Neural cell (in vitro differentiated cells): ENCODE measurements around the gene FASTKD2. TPM values are rescaled to one million over a fixed set of nuclear protein-coding genes. Genes with fewer than 3 reads are reported as not detected.

Source experiments
- H2AFZ ChIP-seq: fragments of 200-600, 300-800 bp; sonication (generic), shearing (Covaris generic); 2 replicates; pipeline ENCODE4 v1.6.0; 2014; ENCODE audit warnings: low read depth, mild to moderate bottlenecking, antibody characterized with exemption, low read length, moderate library complexity
- H3F3A ChIP-seq: fragments of 200-600 bp; shearing (Covaris generic); 2 replicates; pipeline ENCODE4 v1.6.1; 2016; ENCODE audit warnings: mild to moderate bottlenecking, moderate library complexity, mixed read lengths, antibody characterized with exemption, low read length; ENCODE audit not compliant: insufficient read depth, poor library complexity, severe bottlenecking
- H3K27ac ChIP-seq: fragments of 200-600, 300-800 bp; sonication (generic), shearing (Covaris generic); 2 replicates; pipeline ENCODE4 v1.5.1; 2014; ENCODE audit warnings: mild to moderate bottlenecking, low read length, moderate library complexity
- H3K27me3 ChIP-seq: fragments of 300-800, 200-600 bp; sonication (generic), shearing (Covaris generic); 2 replicates; pipeline ENCODE4 v1.6.0; 2014; ENCODE audit warnings: mild to moderate bottlenecking, low read depth, low read length, moderate library complexity; ENCODE audit not compliant: insufficient read depth
- H3K36me3 ChIP-seq: fragments of 300-800, 200-600 bp; sonication (generic), shearing (Covaris generic); 2 replicates; pipeline ENCODE4 v1.5.1; 2014; ENCODE audit warnings: mild to moderate bottlenecking, antibody characterized with exemption, low read length, moderate library complexity; ENCODE audit not compliant: insufficient read depth
- H3K4me2 ChIP-seq: fragments of 300-800, 200-600 bp; sonication (generic), shearing (Covaris generic); 2 replicates; pipeline ENCODE4 v1.6.0; 2014; ENCODE audit warnings: mild to moderate bottlenecking, low read length
- H3K4me3 ChIP-seq: fragments of 300-800, 200-600 bp; sonication (generic), shearing (Covaris generic); 2 replicates; pipeline ENCODE4 v1.5.1; 2014; ENCODE audit warnings: mild to moderate bottlenecking, low read length, moderate library complexity
- H3K79me2 ChIP-seq: fragments of 200-600 bp; shearing (Covaris generic); replicated peaks from 2 replicates; pipeline ENCODE4 v1.6.0; 2014; ENCODE audit warnings: mild to moderate bottlenecking, low read length, moderate library complexity; ENCODE audit not compliant: insufficient read depth
- H3K9ac ChIP-seq: fragments of 300-800, 200-600 bp; sonication (generic), shearing (Covaris generic); 2 replicates; pipeline ENCODE4 v1.6.1; 2016; ENCODE audit warnings: mild to moderate bottlenecking, low read length, mixed read lengths
- H3K9me2 ChIP-seq: fragments of 200-600 bp; shearing (Covaris generic); 2 replicates; pipeline ENCODE4 v1.6.1; 2016; ENCODE audit warnings: mild to moderate bottlenecking, low read length, mixed read lengths; ENCODE audit not compliant: insufficient read depth
- H3K9me3 ChIP-seq: fragments of 200-600, 300-800 bp; sonication (generic), shearing (Covaris generic); 2 replicates; pipeline ENCODE4 v1.6.1; 2016; ENCODE audit warnings: mild to moderate bottlenecking, mixed run types, low read length, moderate library complexity, mixed read lengths
- H4K20me1 ChIP-seq: fragments of 200-600 bp; shearing (Covaris generic); 2 replicates; pipeline ENCODE4 v1.6.1; 2016; ENCODE audit warnings: mild to moderate bottlenecking, mixed run types; ENCODE audit not compliant: insufficient read depth
- EP300 ChIP-seq: fragments of 450-650 bp; conservative IDR thresholded peaks from 2 replicates; pipeline ENCODE4 v1.6.1; 2014; ENCODE audit warnings: antibody characterized with exemption, mild to moderate bottlenecking, moderate library complexity; ENCODE audit not compliant: poor library complexity, severe bottlenecking
- EZH2 ChIP-seq: fragments of 200-600, 300-800 bp; shearing (Covaris generic), sonication (generic); IDR thresholded peaks from 2 replicates; pipeline ENCODE4 v1.6.1; 2014; ENCODE audit warnings: antibody characterized with exemption, low read length, borderline replicate concordance, mild to moderate bottlenecking; ENCODE audit not compliant: insufficient read depth, poor library complexity, severe bottlenecking
- MXI1 ChIP-seq: fragments of 450-650 bp; conservative IDR thresholded peaks from 2 replicates; pipeline ENCODE4 v1.6.1; 2014; ENCODE audit warnings: antibody characterized with exemption, mild to moderate bottlenecking; ENCODE audit not compliant: poor library complexity, severe bottlenecking
- POLR2AphosphoS5 ChIP-seq: IDR thresholded peaks from 2 replicates; pipeline ENCODE4 v1.6.1; 2012
- RAD21 ChIP-seq: fragments of 450-650 bp; conservative IDR thresholded peaks from 2 replicates; pipeline ENCODE4 v1.6.1; 2014; ENCODE audit warnings: antibody characterized with exemption, mild to moderate bottlenecking, moderate library complexity
- SMC3 ChIP-seq: fragments of 450-650 bp; conservative IDR thresholded peaks from 2 replicates; pipeline ENCODE4 v1.6.1; 2014; ENCODE audit warnings: antibody characterized with exemption, mild to moderate bottlenecking, moderate library complexity; ENCODE audit not compliant: poor library complexity
- TAF1 ChIP-seq: IDR thresholded peaks from 2 replicates; pipeline ENCODE4 v1.6.1; 2012; ENCODE audit warnings: low read depth
- polyA plus RNA-seq: library from polyadenylated mRNA; depleted of rRNA; stranded (reverse); fragments of >200 nt; gene quantifications from 2 replicates; pipeline ENCODE4 v1.2.3, GENCODE V29; 2014
- TF ChIP-seq, protein P1 (sequence below): IDR thresholded peaks from 2 replicates; pipeline ENCODE4 v1.6.1; 2012; ENCODE audit warnings: borderline replicate concordance
- TF ChIP-seq, protein P2 (sequence below): fragments of 450-650 bp; IDR thresholded peaks from 2 replicates; pipeline ENCODE4 v1.5.1; 2014; ENCODE audit warnings: antibody characterized with exemption, mild to moderate bottlenecking, moderate library complexity; ENCODE audit not compliant: poor library complexity, severe bottlenecking

The FASTKD2 gene
- polyA plus RNA-seq, 1 donor from 2014 or later: 56.1 TPM

DNA sequence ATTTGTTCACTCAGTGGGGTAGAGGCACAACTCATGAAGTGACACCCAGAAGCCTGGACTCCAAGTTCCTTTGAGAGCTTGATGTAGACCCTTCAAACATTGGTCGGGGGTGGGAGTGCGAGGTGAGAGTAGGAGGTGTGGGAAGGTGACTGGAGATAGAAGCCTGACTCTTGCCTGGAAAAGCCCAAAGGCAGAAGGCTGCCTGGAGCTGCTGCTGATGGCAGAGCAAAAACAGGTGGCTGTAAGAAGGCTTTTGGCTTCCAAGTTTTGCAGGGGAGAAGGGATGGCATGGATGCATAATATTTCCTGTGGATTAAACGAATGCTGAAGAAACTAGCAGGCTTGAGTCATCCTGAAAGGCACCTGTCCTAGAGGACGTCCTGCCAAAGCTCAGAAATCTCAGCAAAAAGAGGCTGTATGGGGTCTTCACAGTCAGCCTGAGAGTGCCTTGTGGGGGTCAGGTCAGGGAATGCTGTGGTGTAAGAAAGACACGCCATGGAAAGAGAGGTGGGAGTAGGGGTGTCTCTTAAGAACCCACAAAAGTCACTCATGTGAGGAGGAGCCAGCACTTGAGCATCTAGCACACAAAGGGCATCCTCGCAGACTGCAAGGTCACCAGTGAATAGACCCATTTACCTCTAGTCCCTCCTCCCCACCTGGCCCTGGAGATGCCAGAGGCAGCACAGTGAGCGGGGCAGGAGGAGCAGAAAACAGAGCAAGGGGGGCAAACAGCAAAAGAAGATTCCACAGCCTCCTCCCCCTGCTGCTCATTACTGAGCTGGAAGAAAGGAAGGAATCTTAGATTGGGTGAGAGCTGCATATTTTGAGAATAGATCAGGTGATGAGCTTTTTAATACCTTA, 37.5 kb downstream of the FASTKD2 start:
- Histone ChIP-seq H3K9ac (no peak overlapping the region), H3F3A (no peaks in the 10 kb centered on the region), H3K9me2 (no peaks in the 10 kb centered on the region), H2AFZ (no peak overlapping the region), H3K4me3 (no peak overlapping the region), H3K4me2 (no peak overlapping the region), H3K27me3 (no peaks in the 10 kb centered on the region), H3K27ac (no peak overlapping the region), H3K9me3 (no peaks in the 10 kb centered on the region), H4K20me1 (no peaks in the 10 kb centered on the region), H3K36me3 (no peaks in the 10 kb centered on the region), H3K79me2 (no peaks in the 10 kb centered on the region)
- no peak for TF ChIP-seq EP300
- TF ChIP-seq MXI1: no peak
- TF ChIP-seq EZH2: no peak
- TF ChIP-seq, protein P1, sequence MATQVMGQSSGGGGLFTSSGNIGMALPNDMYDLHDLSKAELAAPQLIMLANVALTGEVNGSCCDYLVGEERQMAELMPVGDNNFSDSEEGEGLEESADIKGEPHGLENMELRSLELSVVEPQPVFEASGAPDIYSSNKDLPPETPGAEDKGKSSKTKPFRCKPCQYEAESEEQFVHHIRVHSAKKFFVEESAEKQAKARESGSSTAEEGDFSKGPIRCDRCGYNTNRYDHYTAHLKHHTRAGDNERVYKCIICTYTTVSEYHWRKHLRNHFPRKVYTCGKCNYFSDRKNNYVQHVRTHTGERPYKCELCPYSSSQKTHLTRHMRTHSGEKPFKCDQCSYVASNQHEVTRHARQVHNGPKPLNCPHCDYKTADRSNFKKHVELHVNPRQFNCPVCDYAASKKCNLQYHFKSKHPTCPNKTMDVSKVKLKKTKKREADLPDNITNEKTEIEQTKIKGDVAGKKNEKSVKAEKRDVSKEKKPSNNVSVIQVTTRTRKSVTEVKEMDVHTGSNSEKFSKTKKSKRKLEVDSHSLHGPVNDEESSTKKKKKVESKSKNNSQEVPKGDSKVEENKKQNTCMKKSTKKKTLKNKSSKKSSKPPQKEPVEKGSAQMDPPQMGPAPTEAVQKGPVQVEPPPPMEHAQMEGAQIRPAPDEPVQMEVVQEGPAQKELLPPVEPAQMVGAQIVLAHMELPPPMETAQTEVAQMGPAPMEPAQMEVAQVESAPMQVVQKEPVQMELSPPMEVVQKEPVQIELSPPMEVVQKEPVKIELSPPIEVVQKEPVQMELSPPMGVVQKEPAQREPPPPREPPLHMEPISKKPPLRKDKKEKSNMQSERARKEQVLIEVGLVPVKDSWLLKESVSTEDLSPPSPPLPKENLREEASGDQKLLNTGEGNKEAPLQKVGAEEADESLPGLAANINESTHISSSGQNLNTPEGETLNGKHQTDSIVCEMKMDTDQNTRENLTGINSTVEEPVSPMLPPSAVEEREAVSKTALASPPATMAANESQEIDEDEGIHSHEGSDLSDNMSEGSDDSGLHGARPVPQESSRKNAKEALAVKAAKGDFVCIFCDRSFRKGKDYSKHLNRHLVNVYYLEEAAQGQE: no peak
- TF ChIP-seq, protein P2, sequence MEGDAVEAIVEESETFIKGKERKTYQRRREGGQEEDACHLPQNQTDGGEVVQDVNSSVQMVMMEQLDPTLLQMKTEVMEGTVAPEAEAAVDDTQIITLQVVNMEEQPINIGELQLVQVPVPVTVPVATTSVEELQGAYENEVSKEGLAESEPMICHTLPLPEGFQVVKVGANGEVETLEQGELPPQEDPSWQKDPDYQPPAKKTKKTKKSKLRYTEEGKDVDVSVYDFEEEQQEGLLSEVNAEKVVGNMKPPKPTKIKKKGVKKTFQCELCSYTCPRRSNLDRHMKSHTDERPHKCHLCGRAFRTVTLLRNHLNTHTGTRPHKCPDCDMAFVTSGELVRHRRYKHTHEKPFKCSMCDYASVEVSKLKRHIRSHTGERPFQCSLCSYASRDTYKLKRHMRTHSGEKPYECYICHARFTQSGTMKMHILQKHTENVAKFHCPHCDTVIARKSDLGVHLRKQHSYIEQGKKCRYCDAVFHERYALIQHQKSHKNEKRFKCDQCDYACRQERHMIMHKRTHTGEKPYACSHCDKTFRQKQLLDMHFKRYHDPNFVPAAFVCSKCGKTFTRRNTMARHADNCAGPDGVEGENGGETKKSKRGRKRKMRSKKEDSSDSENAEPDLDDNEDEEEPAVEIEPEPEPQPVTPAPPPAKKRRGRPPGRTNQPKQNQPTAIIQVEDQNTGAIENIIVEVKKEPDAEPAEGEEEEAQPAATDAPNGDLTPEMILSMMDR: no peak
- TF ChIP-seq RAD21: no peak
- TF ChIP-seq SMC3: no peak
- TF ChIP-seq TAF1: no peak

DNA sequence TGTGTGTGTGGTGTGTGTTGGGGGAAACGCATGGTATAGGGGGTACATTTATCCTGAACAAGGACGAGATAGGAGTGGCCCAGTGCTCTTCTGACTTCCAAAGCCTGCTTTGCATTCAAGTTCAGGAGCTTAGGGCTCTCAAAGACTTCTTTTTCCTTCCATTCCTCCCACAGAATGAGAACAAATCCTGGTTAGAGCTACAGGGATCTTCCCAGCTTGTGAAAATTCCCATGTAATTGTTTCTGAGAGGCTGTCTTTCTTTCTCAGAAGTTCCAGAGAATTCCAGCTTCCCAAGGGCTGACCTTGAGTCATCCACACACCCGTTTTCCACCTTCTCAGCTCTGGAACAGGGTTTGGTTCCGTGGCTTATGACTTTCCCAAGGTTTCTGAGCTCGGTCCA, 38.9 kb downstream of the FASTKD2 start:
- Histone ChIP-seq H3K79me2 (no peaks in the 10 kb centered on the region), H3K9me3 (no peaks in the 10 kb centered on the region), H3F3A (no peaks in the 10 kb centered on the region), H3K9ac (no peak overlapping the region), H3K9me2 (no peaks in the 10 kb centered on the region), H3K4me2 (no peak overlapping the region), H3K27me3 (no peaks in the 10 kb centered on the region), H2AFZ (no peak overlapping the region), H3K4me3 (no peak overlapping the region), H3K36me3 (no peaks in the 10 kb centered on the region), H3K27ac (no peak overlapping the region), H4K20me1 (no peaks in the 10 kb centered on the region)
- TF ChIP-seq EZH2 (no peak), MXI1 (no peak), POLR2AphosphoS5 (no peak), RAD21 (no peak)
- TF ChIP-seq, protein P1: no peak
- TF ChIP-seq, protein P2: no peak
